ENCODE data around the gene WIPI1. TPM values are rescaled to one million over a fixed set of nuclear protein-coding genes. Genes with fewer than 3 reads are reported as not detected.

Gene WIPI1
- total RNA-seq, 4 donors from 2014 or later: 71.4 to 131 (median 77.2) TPM

DNA sequence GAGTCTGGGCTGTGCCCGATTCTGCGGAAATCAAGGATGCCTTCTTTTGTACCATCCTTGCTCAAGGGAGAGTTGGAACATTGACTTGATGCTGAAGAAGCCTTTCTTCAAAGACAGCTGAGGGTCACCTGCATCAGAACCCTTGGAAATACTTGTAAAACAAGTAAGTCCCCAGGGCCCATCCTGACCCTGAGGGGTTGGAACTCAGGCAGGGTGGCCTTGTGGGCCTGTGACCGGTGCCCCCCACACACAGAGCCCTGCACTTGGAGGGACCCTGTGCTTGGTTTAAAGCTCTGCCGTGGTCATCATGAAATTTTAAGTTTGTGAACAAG, 56.9 kb downstream of the WIPI1 start:
- Histone ChIP-seq H3K9me3 (peaks cover 0 to 12% (median 3%) of the 10 kb centered on the region in 4 donors), H3K4me3 (no peak overlapping the region), H3K36me3 (peaks cover 0 to 20% (median 0%) of the 10 kb centered on the region in 3 donors), H3K27ac (no peak overlapping the region), H3K27me3 (no peaks in the 10 kb centered on the region), H3K4me1 (peaks cover 0 to 13% (median 0%) of the 10 kb centered on the region in 4 donors)
- TF ChIP-seq, protein P1, sequence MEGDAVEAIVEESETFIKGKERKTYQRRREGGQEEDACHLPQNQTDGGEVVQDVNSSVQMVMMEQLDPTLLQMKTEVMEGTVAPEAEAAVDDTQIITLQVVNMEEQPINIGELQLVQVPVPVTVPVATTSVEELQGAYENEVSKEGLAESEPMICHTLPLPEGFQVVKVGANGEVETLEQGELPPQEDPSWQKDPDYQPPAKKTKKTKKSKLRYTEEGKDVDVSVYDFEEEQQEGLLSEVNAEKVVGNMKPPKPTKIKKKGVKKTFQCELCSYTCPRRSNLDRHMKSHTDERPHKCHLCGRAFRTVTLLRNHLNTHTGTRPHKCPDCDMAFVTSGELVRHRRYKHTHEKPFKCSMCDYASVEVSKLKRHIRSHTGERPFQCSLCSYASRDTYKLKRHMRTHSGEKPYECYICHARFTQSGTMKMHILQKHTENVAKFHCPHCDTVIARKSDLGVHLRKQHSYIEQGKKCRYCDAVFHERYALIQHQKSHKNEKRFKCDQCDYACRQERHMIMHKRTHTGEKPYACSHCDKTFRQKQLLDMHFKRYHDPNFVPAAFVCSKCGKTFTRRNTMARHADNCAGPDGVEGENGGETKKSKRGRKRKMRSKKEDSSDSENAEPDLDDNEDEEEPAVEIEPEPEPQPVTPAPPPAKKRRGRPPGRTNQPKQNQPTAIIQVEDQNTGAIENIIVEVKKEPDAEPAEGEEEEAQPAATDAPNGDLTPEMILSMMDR (IDR thresholded peaks at IDR 0.05): no peak
- TF ChIP-seq POLR2A (IDR thresholded peaks at IDR 0.05) (no peak), EP300 (IDR thresholded peaks at IDR 0.05) (no peak)
- DNase-seq (ENCODE audit: low spot score in 2 of 2): no peak
- WGBS, 2 donors: 66 to 78% methylated on average over 4 of the region's 4 CpGs

DNA sequence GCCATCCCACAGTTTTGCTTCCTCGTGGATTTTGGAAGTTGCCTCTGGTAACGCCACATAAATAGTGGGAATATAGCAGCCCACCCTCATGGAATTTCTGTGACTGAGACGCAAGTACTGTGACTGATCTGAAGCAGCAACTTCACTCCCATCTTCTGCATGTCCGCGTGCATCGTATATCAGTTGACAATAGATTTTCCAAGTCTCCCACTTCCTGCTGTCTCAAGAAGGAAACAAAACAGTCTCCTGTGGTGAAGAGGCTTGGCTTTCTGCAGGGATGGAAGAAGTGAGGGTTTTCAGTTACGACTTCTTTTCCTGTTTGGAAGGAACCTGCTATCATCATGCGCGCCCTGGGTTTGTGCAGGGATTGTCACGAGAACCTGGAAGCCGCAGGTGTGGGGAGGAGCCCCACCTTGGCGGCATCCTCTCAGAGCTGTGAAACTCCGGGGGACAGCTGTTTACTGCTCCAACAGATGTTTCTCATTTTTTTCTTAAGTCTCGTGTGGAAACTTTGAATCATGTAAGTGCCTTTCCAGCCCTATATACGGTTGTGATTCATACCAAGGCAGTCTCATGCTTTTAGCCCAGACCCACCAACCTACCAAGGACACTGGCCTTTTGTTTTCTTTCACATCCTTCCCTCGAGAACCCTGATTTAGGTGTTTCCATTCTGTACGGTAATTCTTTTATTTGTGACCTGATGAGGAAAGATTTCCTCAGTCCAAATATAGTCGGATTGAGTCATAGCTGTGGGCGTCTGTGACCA, 57.5 kb downstream of the WIPI1 start:
- Histone ChIP-seq H3K9me3 (peaks cover 0 to 12% (median 2%) of the 10 kb centered on the region in 4 donors), H3K36me3 (peaks cover 0 to 26% (median 0%) of the 10 kb centered on the region in 3 donors), H3K27me3 (no peaks in the 10 kb centered on the region), H3K4me3 (no peak overlapping the region), H3K4me1 (peaks cover 0 to 13% (median 0%) of the 10 kb centered on the region in 4 donors), H3K27ac (peak overlapping the region in 1 of 4 donors; percentile 29)
- no peak for DNase-seq (ENCODE audit: low spot score in 2 of 2)
- TF ChIP-seq POLR2A (IDR thresholded peaks at IDR 0.05) (no peak), EP300 (IDR thresholded peaks at IDR 0.05) (peak in 1 of 2 donors; percentile 52)
- TF ChIP-seq, protein P1 (IDR thresholded peaks at IDR 0.05): no peak
- WGBS, 2 donors: 42 to 50% methylated on average over 19 of the region's 19 CpGs

DNA sequence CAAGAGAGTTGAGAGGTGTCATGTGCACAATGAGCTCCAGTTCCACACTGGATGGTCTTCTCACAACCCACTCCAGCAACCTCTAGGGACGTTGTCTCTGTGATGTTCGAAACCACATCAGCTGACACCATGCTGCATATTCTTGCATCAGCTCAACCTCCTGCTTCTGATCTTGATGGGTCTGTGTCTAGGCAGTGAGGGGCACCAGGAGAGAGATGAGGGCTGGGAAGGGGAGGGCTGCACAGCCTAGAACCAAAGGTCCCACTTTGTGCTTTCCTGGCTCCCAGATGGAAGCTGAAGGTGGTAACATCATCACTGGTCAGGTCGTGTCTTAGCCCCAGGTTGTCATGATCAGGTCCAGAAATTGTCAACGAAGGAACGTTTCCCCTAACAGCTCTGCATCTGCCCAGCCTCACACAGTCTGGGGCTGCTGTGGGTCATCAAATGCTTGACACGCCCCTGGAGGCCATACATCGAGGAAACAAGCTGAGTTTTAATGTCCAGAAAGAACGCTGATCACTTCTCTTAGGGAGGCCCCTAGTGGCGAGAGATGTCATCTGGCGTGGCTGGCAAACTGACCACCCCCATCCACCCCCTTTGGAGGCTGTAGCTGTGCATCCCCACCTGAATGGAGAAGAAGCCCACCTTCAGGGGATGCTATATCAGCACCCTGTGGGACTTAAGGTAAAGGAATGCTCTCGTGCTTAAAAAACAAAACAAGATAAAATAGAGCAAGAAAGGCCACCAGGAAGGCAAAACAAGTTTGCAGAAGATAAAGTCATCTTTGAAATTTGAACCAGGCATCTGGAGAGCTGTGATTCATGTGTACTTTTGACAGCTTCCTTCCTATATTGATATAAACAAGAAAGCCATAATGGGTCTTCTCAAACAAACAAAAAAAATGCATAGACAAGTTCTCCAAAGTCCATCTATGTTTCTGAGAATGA, 58.3 kb downstream of the WIPI1 start:
- no peaks in the 10 kb centered on the region for H3K27me3 ChIP-seq
- no peak for TF ChIP-seq EP300 (IDR thresholded peaks at IDR 0.05)
- TF ChIP-seq, protein P1 (IDR thresholded peaks at IDR 0.05): peak; percentile 38 to 82 (median 55)
- no peak overlapping the region for H3K4me3 ChIP-seq
- no peak overlapping the region for H3K27ac ChIP-seq
- 17 to 21% methylated on average over 9 to 11 of the region's 11 CpGs for WGBS, 2 donors
- peak in 1 of 2 donors; percentile 76 for DNase-seq (ENCODE audit: low spot score in 2 of 2)
- peaks cover 0 to 34% (median 0%) of the 10 kb centered on the region in 3 donors for H3K36me3 ChIP-seq
- H3K9me3 ChIP-seq: peaks cover 0 to 12% (median 2%) of the 10 kb centered on the region in 4 donors
- peaks cover 0 to 13% (median 0%) of the 10 kb centered on the region in 4 donors for H3K4me1 ChIP-seq

DNA sequence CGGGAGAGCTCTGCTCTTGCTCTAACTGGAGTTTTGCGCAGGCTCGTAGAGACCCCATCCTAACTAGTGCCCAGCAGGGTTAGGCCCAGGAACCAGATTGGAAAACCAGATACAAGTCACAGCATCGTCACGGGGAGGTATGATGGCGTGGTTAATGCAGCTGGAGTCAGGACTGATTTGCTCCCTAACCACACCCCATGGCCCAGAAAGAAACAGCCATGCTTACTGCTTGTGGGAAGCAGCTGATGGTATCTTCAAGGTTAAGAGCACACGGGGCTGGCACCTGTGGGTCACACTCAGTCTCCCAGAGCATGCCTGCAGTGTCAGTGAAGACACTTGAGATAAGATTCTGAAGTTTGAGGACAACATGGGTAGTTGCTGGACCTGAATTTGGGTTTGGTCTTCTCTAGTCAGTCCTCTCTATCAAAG, 60.2 kb downstream of the WIPI1 start:
- Histone ChIP-seq H3K36me3 (peaks cover 0 to 38% (median 0%) of the 10 kb centered on the region in 3 donors), H3K9me3 (peaks cover 0 to 12% (median 2%) of the 10 kb centered on the region in 4 donors), H3K4me3 (no peak overlapping the region), H3K4me1 (peaks cover 0 to 13% (median 0%) of the 10 kb centered on the region in 4 donors), H3K27ac (no peak overlapping the region), H3K27me3 (no peaks in the 10 kb centered on the region)
- DNase-seq (ENCODE audit: low spot score in 2 of 2): no peak
- TF ChIP-seq, protein P1 (IDR thresholded peaks at IDR 0.05): no peak
- TF ChIP-seq EP300 (IDR thresholded peaks at IDR 0.05) (no peak), POLR2A (IDR thresholded peaks at IDR 0.05) (no peak)
- 72 to 80% methylated on average over 7 of the region's 7 CpGs for WGBS, 2 donors

Data from tibial nerve (tissue), 4 donors.